SK-N-SH treated with all-trans-retinoic acid at 6 μM for 48 hours (cell line): Measurements from ENCODE around the gene MYO7A.

Experiments
- ATAC-seq: fragments of 200-7000 bp; cut with Tn5 transposase; 3 replicates; pipeline ENCODE4 v1.9.1; 2020; ENCODE audit warnings: mild to moderate bottlenecking, moderate library complexity
- ARNTL ChIP-seq: fragments of 450-650 bp; formaldehyde crosslinking; IDR thresholded peaks from 2 replicates; pipeline ENCODE4 v1.5.0; 2020; ENCODE audit warnings: low read depth, mild to moderate bottlenecking, moderate library complexity, borderline replicate concordance
- BACH2 ChIP-seq: fragments of 250-450 bp; sonication (Bioruptor Pico); IDR thresholded peaks from 2 replicates; pipeline ENCODE4 v1.9.0; 2021; ENCODE audit warnings: mild to moderate bottlenecking, borderline replicate concordance
- CREB5 ChIP-seq: fragments of 250-450 bp; sonication (Bioruptor Pico); IDR thresholded peaks from 2 replicates; pipeline ENCODE4 v1.5.1; 2020; ENCODE audit warnings: low read depth, mild to moderate bottlenecking, moderate library complexity
- CSDC2 ChIP-seq: fragments of 250-450 bp; sonication (Bioruptor Pico); IDR thresholded peaks from 2 replicates; pipeline ENCODE4 v1.5.0; 2020; ENCODE audit warnings: mild to moderate bottlenecking, moderate library complexity
- CSRNP3 ChIP-seq: fragments of 250-450 bp; sonication (Bioruptor Pico); IDR thresholded peaks from 2 replicates; pipeline ENCODE4 v1.5.1; 2021; ENCODE audit warnings: mild to moderate bottlenecking, moderate library complexity
- ESRRG ChIP-seq: fragments of 250-450 bp; sonication (Bioruptor Pico); IDR thresholded peaks from 2 replicates; pipeline ENCODE4 v1.6.1; 2021; ENCODE audit warnings: mild to moderate bottlenecking
- GLIS3 ChIP-seq: fragments of 250-450 bp; sonication (Bioruptor Pico); IDR thresholded peaks from 2 replicates; pipeline ENCODE4 v1.5.0; 2020; ENCODE audit warnings: mild to moderate bottlenecking, moderate library complexity
- ISL1 ChIP-seq: fragments of 250-450 bp; sonication (Bioruptor Pico); IDR thresholded peaks from 2 replicates; pipeline ENCODE4 v2.1.2; 2022; ENCODE audit warnings: mild to moderate bottlenecking, moderate library complexity
- OSR1 ChIP-seq: fragments of 250-450 bp; sonication (Bioruptor Pico); IDR thresholded peaks from 2 replicates; pipeline ENCODE4 v1.8.0; 2022; ENCODE audit warnings: moderate library complexity, mild to moderate bottlenecking, inconsistent platforms
- PATZ1 ChIP-seq: fragments of 250-450 bp; sonication (Bioruptor Pico); IDR thresholded peaks from 2 replicates; pipeline ENCODE4 v1.8.0; 2020; ENCODE audit warnings: mild to moderate bottlenecking, moderate library complexity, borderline replicate concordance
- POU6F1 ChIP-seq: fragments of 250-450 bp; sonication (Bioruptor Pico); IDR thresholded peaks from 2 replicates; pipeline ENCODE4 v1.8.0; 2021; ENCODE audit warnings: low read depth, mild to moderate bottlenecking, moderate library complexity, borderline replicate concordance
- PPARA ChIP-seq: fragments of 250-450 bp; sonication (Bioruptor Pico); IDR thresholded peaks from 2 replicates; pipeline ENCODE4 v1.5.0; 2020; ENCODE audit warnings: mild to moderate bottlenecking, borderline replicate concordance
- SNAI2 ChIP-seq: fragments of 250-450 bp; sonication (Bioruptor Pico); IDR thresholded peaks from 2 replicates; pipeline ENCODE4 v1.5.0; 2020; ENCODE audit warnings: mild to moderate bottlenecking, moderate library complexity
- TCF4 ChIP-seq: fragments of 250-450 bp; sonication (Bioruptor Pico); IDR thresholded peaks from 2 replicates; pipeline ENCODE4 v1.8.0; 2021; ENCODE audit warnings: mild to moderate bottlenecking, moderate library complexity, borderline replicate concordance
- TOX ChIP-seq: fragments of 250-450 bp; sonication (Bioruptor Pico); IDR thresholded peaks from 2 replicates; pipeline ENCODE4 v1.8.0; 2021; ENCODE audit warnings: mild to moderate bottlenecking, moderate library complexity, borderline replicate concordance
- TSHZ2 ChIP-seq: fragments of 250-450 bp; sonication (Bioruptor Pico); IDR thresholded peaks from 2 replicates; pipeline ENCODE4 v1.5.0; 2020; ENCODE audit warnings: mild to moderate bottlenecking, moderate library complexity
- ZC3H10 ChIP-seq: fragments of 250-450 bp; sonication (Bioruptor Pico); IDR thresholded peaks from 2 replicates; pipeline ENCODE4 v1.5.1; 2021; ENCODE audit warnings: mild to moderate bottlenecking, moderate library complexity
- ZFP30 ChIP-seq: fragments of 450-650 bp; formaldehyde crosslinking; IDR thresholded peaks from 2 replicates; pipeline ENCODE4 v1.5.0; 2022; ENCODE audit warnings: mild to moderate bottlenecking, moderate library complexity
- ZNF565 ChIP-seq: fragments of 450-650 bp; formaldehyde crosslinking; conservative IDR thresholded peaks from 2 replicates; pipeline ENCODE4 v1.5.0; 2020; ENCODE audit warnings: low read depth, mild to moderate bottlenecking, moderate library complexity
- ZNF70 ChIP-seq: fragments of 450-650 bp; formaldehyde crosslinking; IDR thresholded peaks from 2 replicates; pipeline ENCODE4 v1.5.0; 2020; ENCODE audit warnings: mild to moderate bottlenecking, moderate library complexity
- ZNF8 ChIP-seq: fragments of 450-650 bp; formaldehyde crosslinking; IDR thresholded peaks from 2 replicates; pipeline ENCODE4 v1.5.0; 2020; ENCODE audit warnings: mild to moderate bottlenecking, moderate library complexity

MYO7A gene

GRCh38 chr11:77163271-77163670, 35.2 kb downstream of the MYO7A start (continued):
- TF ChIP-seq TSHZ2 (no peak), ZNF70 (CRISPR knock-in tag) (no peak), BACH2 (no peak), PPARA (CRISPR knock-in tag) (no peak), TOX (CRISPR knock-in tag) (no peak), CREB5 (CRISPR knock-in tag) (no peak), CSRNP3 (CRISPR knock-in tag) (no peak), ZC3H10 (no peak)

GRCh38 chr11:77165066-77165465, 37.0 kb downstream of the MYO7A start:
- no peak for TF ChIP-seq TCF4 (CRISPR knock-in tag)
- no peak for TF ChIP-seq ZNF70 (CRISPR knock-in tag)
- no peak for TF ChIP-seq ISL1 (CRISPR knock-in tag)
- no peak for TF ChIP-seq ZNF565 (CRISPR knock-in tag)
- TF ChIP-seq BACH2: no peak
- TF ChIP-seq OSR1 (CRISPR knock-in tag): no peak
- TF ChIP-seq TSHZ2: no peak
- TF ChIP-seq ZC3H10: no peak
- TF ChIP-seq, all 23 proteins: peak for 0
- no peak for ATAC-seq

- ATAC-seq: no peak
- TF ChIP-seq POU6F1 (CRISPR knock-in tag) (no peak), PPARA (CRISPR knock-in tag) (no peak), ZFP30 (CRISPR knock-in tag) (no peak), SNAI2 (CRISPR knock-in tag) (no peak), GLIS3 (CRISPR knock-in tag) (no peak), TOX (CRISPR knock-in tag) (no peak), PATZ1 (no peak), BACH2 (no peak), ZC3H10 (no peak), OSR1 (CRISPR knock-in tag) (no peak), ARNTL (CRISPR knock-in tag) (no peak), ZNF8 (CRISPR knock-in tag) (no peak), CSDC2 (CRISPR knock-in tag) (no peak), ISL1 (CRISPR knock-in tag) (no peak), CSRNP3 (CRISPR knock-in tag) (no peak), ESRRG (no peak), TSHZ2 (no peak)
These were observed 38.0 kb downstream of the MYO7A start for GRCh38 chr11:77166021-77166420.
